CD1c-positive myeloid dendritic cell (primary cell): ENCODE data around the gene RTP3.

Source experiments
- DNase-seq: peaks from one replicate; pipeline ENCODE4 v3.0.0-alpha.2; 2016; ENCODE audit errors: extremely low spot score

The RTP3 gene

GRCh38 chr3:46497556-46498265 lies at the start of gene RTP3:
TSS of gene RTP3 (plus strand) at chr3:46497976. CDS start at chr3:46498063, 87 bp downstream.
- no peak for DNase-seq

GRCh38 chr3:46448721-46449120 lies 49.1 kb upstream of the RTP3 start:
- DNase-seq, result no peak

GRCh38 chr3:46449755-46450552 lies 47.8 kb upstream of the RTP3 start:
- DNase-seq, result peak; percentile 12

GRCh38 chr3:46453526-46454208 lies 44.1 kb upstream of the RTP3 start:
- DNase-seq, result no peak

GRCh38 chr3:46454209-46454595 lies 43.6 kb upstream of the RTP3 start:
- DNase-seq, result no peak

- no peak for DNase-seq
Observed at GRCh38 chr3:46454606-46455005, 43.2 kb upstream of the RTP3 start.

GRCh38 chr3:46455231-46456115 lies 42.3 kb upstream of the RTP3 start:
- DNase-seq, result no peak

- no peak for DNase-seq
Observed at GRCh38 chr3:46456118-46456517, 41.7 kb upstream of the RTP3 start.

GRCh38 chr3:46460051-46460450 lies 37.7 kb upstream of the RTP3 start:
- DNase-seq, result no peak

- peak; percentile 74 for DNase-seq
Observed at GRCh38 chr3:46462111-46462510, 35.7 kb upstream of the RTP3 start.

- no peak for DNase-seq
Observed at GRCh38 chr3:46462511-46462910, 35.3 kb upstream of the RTP3 start.

- DNase-seq, result no peak
Observed at GRCh38 chr3:46463120-46463867, 34.5 kb upstream of the RTP3 start.

GRCh38 chr3:46463868-46464241 lies 33.9 kb upstream of the RTP3 start:
- no peak for DNase-seq

- DNase-seq, result no peak
Observed at GRCh38 chr3:46464326-46465195, 33.2 kb upstream of the RTP3 start, which contains the start of gene LTF. TSS of gene LTF (minus strand) at chr3:46464905. CDS start at chr3:46464867, 38 bp downstream.

- no peak for DNase-seq
Observed at GRCh38 chr3:46465196-46465520, 32.6 kb upstream of the RTP3 start.

GRCh38 chr3:46466273-46466672 lies 31.5 kb upstream of the RTP3 start:
- DNase-seq, result no peak

GRCh38 chr3:46466871-46467403 lies 30.8 kb upstream of the RTP3 start:
- no peak for DNase-seq

GRCh38 chr3:46467562-46467961 lies 30.2 kb upstream of the RTP3 start:
- no peak for DNase-seq

GRCh38 chr3:46468753-46469600 lies 28.8 kb upstream of the RTP3 start:
- DNase-seq, result no peak
